ENCODE data around the gene SIPA1L3.

- TF ChIP-seq CTCF (IDR thresholded peaks at IDR 0.05; ENCODE audit: low read length) (no peak), EZH2 (IDR thresholded peaks at IDR 0.05; ENCODE audit: borderline replicate concordance, low read length) (no peak)
Measured at GRCh38 chr19:38118176-38118575, 211.2 kb downstream of the SIPA1L3 start.

Measured in OCI-LY1 (cell line).